Stomach (tissue), 9 donors: Measurements from ENCODE around the gene ANAPC2. TPM values are rescaled to one million over a fixed set of nuclear protein-coding genes. Genes with fewer than 3 reads are reported as not detected.

Experiments used
- DNase-seq, 2 donors: peaks; one replicate each; pipeline versions ENCODE4 v3.0.0 to v3.0.0-alpha.2; 2013 to 2019
- H3K27ac ChIP-seq, 5 donors: fragments of 200-600 bp in 4 of 5; sonication (generic) in 4 of 5; one replicate each; pipeline ENCODE4 v1.5.1; 2013 to 2019; ENCODE audit warnings: mild to moderate bottlenecking in 1 of 5, moderate library complexity in 1 of 5
- H3K27me3 ChIP-seq, 3 donors: fragments of 200-600 bp; sonication (generic); one replicate each; pipeline ENCODE4 v1.5.1; 2017 to 2019; ENCODE audit warnings: mixed run types in 1 of 3
- H3K36me3 ChIP-seq, 4 donors: fragments of 200-600 bp; sonication (generic); 1 replicate in 3 of 4; 2 replicates in 1 of 4; pipeline ENCODE4 v1.5.1; 2016 to 2019
- H3K4me1 ChIP-seq, 4 donors: fragments of 200-600 bp; sonication (generic); one replicate each; pipeline ENCODE4 v1.5.1; 2016 to 2019
- H3K4me3 ChIP-seq, 4 donors: fragments of 200-600 bp; sonication (generic) in 3 of 4; one replicate each; pipeline ENCODE4 v1.5.1; 2016 to 2019; ENCODE audit warnings: mild to moderate bottlenecking in 1 of 4
- H3K9me3 ChIP-seq, 4 donors: fragments of 200-600 bp; sonication (generic); one replicate each; pipeline ENCODE4 v1.5.1; 2016 to 2019
- CTCF ChIP-seq, 7 experiments: fragments of 450-650 bp in 4 of 7; fragments of 200-600 bp in 3 of 7; sonication (generic) in 3 of 7; IDR thresholded peaks; one replicate each; pipeline ENCODE4 v1.5.1; 2016 to 2019; ENCODE audit warnings: antibody characterized with exemption in 7 of 7, control low read depth in 2 of 7, mild to moderate bottlenecking in 1 of 7
- EP300 ChIP-seq: sonication (generic); formaldehyde crosslinking; IDR thresholded peaks from one replicate; pipeline ENCODE4 v1.6.1; 2017; ENCODE audit warnings: antibody characterized with exemption
- POLR2A ChIP-seq, 4 donors: fragments of 450-650 bp; IDR thresholded peaks; one replicate each; pipeline ENCODE4 v1.6.1; 2016; ENCODE audit warnings: antibody characterized with exemption in 4 of 4, control low read depth in 2 of 4, mild to moderate bottlenecking in 1 of 4, moderate library complexity in 1 of 4
- POLR2AphosphoS5 ChIP-seq, 3 donors: sonication (generic); formaldehyde crosslinking; IDR thresholded peaks; one replicate each; pipeline ENCODE4 v1.6.1; 2016; ENCODE audit warnings: antibody characterized with exemption in 3 of 3
- WGBS, 5 donors: extraction: QIAGEN DNeasy Blood & Tissue Kit in 3 of 5; methylation state at CpG; one replicate each; pipeline versions ENCODE4 v1.1.5 to v1.1.7; 2013 to 2018; 5-methylcytosine and 5-hydroxymethylcytosine counted together
- intact Hi-C: fragments of 100-400 bp; cut with DNase I; formaldehyde crosslinking; loops from one replicate; pipeline ENCODE4 v1.15.1; 2023; ENCODE audit warnings: low total_unique reads
- polyA plus RNA-seq, 3 donors: library from polyadenylated mRNA; stranded (reverse); fragments of 200-250 nt; gene quantifications; one replicate each; pipeline ENCODE4 v1.2.3, GENCODE V29; 2013
- total RNA-seq, 5 donors: library from RNA; depleted of rRNA; stranded (reverse); fragments of >200 nt; gene quantifications; one replicate each; pipeline versions ENCODE4 v1.1.0 to v1.2.3, GENCODE V29; 2014 to 2016
- donor health status: healthy with polysubstance abuse.
- donor health status: Bipolar disorder and iron deficiency.
- donor health status: healthy.

ANAPC2 gene
- total and polyA plus RNA-seq, 8 donors, result 26.1 to 147 (median 41.8) TPM

GRCh38 chr9:137215196-137215986, 27.0 kb upstream of the ANAPC2 start:
- WGBS, 5 donors, result 92 to 95% (median 94%) methylated on average over 18 to 22 of the region's 22 CpGs
- TF ChIP-seq POLR2A (IDR thresholded peaks at IDR 0.05), result no peak
- no peak for TF ChIP-seq EP300
- no peak for TF ChIP-seq POLR2AphosphoS5 (IDR thresholded peaks at IDR 0.05)
- TF ChIP-seq CTCF (IDR thresholded peaks at IDR 0.05), result no peak
- intact Hi-C loops, result no loop called here

GRCh38 chr9:137214620-137215019, 26.3 kb upstream of the ANAPC2 start:
- Histone ChIP-seq H3K4me1 (peaks cover 14 to 35% (median 32%) of the 10 kb centered on the region in 4 donors), H3K27me3 (no peaks in the 10 kb centered on the region), H3K4me3 (no peak overlapping the region), H3K9me3 (no peaks in the 10 kb centered on the region), H3K36me3 (peaks cover 10 to 53% (median 30%) of the 10 kb centered on the region in 4 donors), H3K27ac (no peak overlapping the region)
- WGBS, 5 donors, result 92 to 97% (median 96%) methylated on average over 17 to 19 of the region's 19 CpGs
- intact Hi-C loops, result no loop called here
- no peak for DNase-seq
- TF ChIP-seq POLR2A (IDR thresholded peaks at IDR 0.05) (no peak), EP300 (no peak), CTCF (IDR thresholded peaks at IDR 0.05) (no peak), POLR2AphosphoS5 (IDR thresholded peaks at IDR 0.05) (no peak)

More at GRCh38 chr9:137215196-137215986, 27.0 kb upstream of the ANAPC2 start:
- no peak overlapping the region for H3K27ac ChIP-seq
- no peak for DNase-seq
- no peaks in the 10 kb centered on the region for H3K27me3 ChIP-seq
- peaks cover 14 to 41% (median 39%) of the 10 kb centered on the region in 4 donors for H3K4me1 ChIP-seq
- peaks cover 10 to 45% (median 22%) of the 10 kb centered on the region in 4 donors for H3K36me3 ChIP-seq
- no peaks in the 10 kb centered on the region for H3K9me3 ChIP-seq
- no peak overlapping the region for H3K4me3 ChIP-seq

- H3K4me1 ChIP-seq, result peaks cover 12 to 23% (median 20%) of the 10 kb centered on the region in 4 donors
- DNase-seq, result no peak
- H3K36me3 ChIP-seq, result peaks cover 10 to 61% (median 40%) of the 10 kb centered on the region in 4 donors
- H3K27me3 ChIP-seq, result no peaks in the 10 kb centered on the region
- no peaks in the 10 kb centered on the region for H3K9me3 ChIP-seq
- no peak overlapping the region for H3K27ac ChIP-seq
- intact Hi-C loops, result no loop called here
- WGBS, 5 donors, result 83 to 89% (median 89%) methylated on average over 32 to 49 of the region's 49 CpGs
- no peak for TF ChIP-seq POLR2AphosphoS5 (IDR thresholded peaks at IDR 0.05)
- TF ChIP-seq POLR2A (IDR thresholded peaks at IDR 0.05), result no peak
- no peak for TF ChIP-seq EP300
- no peak for TF ChIP-seq CTCF (IDR thresholded peaks at IDR 0.05)
- H3K4me3 ChIP-seq, result no peak overlapping the region
Measured at GRCh38 chr9:137213160-137214060, 25.1 kb upstream of the ANAPC2 start.

GRCh38 chr9:137212520-137212919, 24.2 kb upstream of the ANAPC2 start:
- Histone ChIP-seq H3K27me3 (no peaks in the 10 kb centered on the region), H3K27ac (no peak overlapping the region), H3K4me1 (peaks cover 9 to 14% (median 11%) of the 10 kb centered on the region in 4 donors), H3K9me3 (no peaks in the 10 kb centered on the region), H3K4me3 (no peak overlapping the region), H3K36me3 (peaks cover 10 to 65% (median 41%) of the 10 kb centered on the region in 4 donors)
- DNase-seq, result no peak
- no peak for TF ChIP-seq POLR2A (IDR thresholded peaks at IDR 0.05)
- TF ChIP-seq CTCF (IDR thresholded peaks at IDR 0.05), result no peak
- no peak for TF ChIP-seq POLR2AphosphoS5 (IDR thresholded peaks at IDR 0.05)
- TF ChIP-seq EP300, result no peak
- WGBS, 5 donors, result 81 to 85% (median 84%) methylated on average over 21 of the region's 21 CpGs
- intact Hi-C loops, result no loop called here
